Hepatocyte (in vitro differentiated cells): ENCODE data around the gene CCDC60.

Source experiments
- EZH2 ChIP-seq: fragments of 200-600 bp; sonication (generic); IDR thresholded peaks from 2 replicates; pipeline ENCODE4 v1.6.1; 2016; ENCODE audit warnings: antibody characterized with exemption, mild to moderate bottlenecking, borderline replicate concordance
- EZH2phosphoT487 ChIP-seq: fragments of 200-600 bp; sonication (generic); IDR thresholded peaks from one replicate; pipeline ENCODE4 v1.6.1; 2018; ENCODE audit warnings: antibody characterized with exemption, mild to moderate bottlenecking, low read depth, moderate library complexity; ENCODE audit not compliant: unreplicated experiment, severe bottlenecking
- TF ChIP-seq, protein P1 (sequence below): fragments of 200-600 bp; sonication (generic); IDR thresholded peaks from 2 replicates; pipeline ENCODE4 v1.5.1; 2016; ENCODE audit warnings: antibody characterized with exemption, mild to moderate bottlenecking; ENCODE audit not compliant: poor library complexity

DNA sequence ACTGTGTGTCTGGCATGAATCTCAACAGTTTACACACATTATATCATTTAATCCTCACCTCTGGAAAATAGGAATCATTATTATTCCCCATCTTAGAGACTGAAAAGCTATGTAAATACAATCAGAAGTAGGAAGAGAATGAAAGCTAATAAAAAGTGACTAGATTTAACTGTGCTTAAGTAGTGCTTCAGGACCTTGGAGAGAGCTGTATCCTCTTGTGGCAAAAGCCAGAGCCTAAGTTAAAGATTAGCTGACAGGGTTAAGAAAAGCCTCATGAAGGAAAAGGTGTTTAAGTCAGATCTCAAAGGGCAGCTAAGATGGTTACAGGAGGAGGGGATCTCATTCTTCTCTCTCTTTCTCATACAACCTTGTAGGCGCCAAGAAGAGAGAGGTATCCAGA, 193.7 kb downstream of the CCDC60 start:
- TF ChIP-seq EZH2phosphoT487 (no peak), EZH2 (no peak)
- TF ChIP-seq, protein P1, sequence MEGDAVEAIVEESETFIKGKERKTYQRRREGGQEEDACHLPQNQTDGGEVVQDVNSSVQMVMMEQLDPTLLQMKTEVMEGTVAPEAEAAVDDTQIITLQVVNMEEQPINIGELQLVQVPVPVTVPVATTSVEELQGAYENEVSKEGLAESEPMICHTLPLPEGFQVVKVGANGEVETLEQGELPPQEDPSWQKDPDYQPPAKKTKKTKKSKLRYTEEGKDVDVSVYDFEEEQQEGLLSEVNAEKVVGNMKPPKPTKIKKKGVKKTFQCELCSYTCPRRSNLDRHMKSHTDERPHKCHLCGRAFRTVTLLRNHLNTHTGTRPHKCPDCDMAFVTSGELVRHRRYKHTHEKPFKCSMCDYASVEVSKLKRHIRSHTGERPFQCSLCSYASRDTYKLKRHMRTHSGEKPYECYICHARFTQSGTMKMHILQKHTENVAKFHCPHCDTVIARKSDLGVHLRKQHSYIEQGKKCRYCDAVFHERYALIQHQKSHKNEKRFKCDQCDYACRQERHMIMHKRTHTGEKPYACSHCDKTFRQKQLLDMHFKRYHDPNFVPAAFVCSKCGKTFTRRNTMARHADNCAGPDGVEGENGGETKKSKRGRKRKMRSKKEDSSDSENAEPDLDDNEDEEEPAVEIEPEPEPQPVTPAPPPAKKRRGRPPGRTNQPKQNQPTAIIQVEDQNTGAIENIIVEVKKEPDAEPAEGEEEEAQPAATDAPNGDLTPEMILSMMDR: no peak
